OCI-LY3 (cell line): ENCODE measurements around the gene BCL11B.

Experiments used
- EZH2phosphoT487 ChIP-seq: fragments of 200-600 bp; shearing (Covaris generic); IDR thresholded peaks from 2 replicates; pipeline ENCODE4 v1.6.1; 2018; ENCODE audit warnings: antibody characterized with exemption, mixed run types, low read depth
- TF ChIP-seq, protein P1 (sequence below): fragments of 200-600, 300-600 bp; sonication (generic); IDR thresholded peaks from 2 replicates; pipeline ENCODE4 v1.5.1; 2014; ENCODE audit warnings: antibody characterized with exemption, low read length, low read depth

DNA sequence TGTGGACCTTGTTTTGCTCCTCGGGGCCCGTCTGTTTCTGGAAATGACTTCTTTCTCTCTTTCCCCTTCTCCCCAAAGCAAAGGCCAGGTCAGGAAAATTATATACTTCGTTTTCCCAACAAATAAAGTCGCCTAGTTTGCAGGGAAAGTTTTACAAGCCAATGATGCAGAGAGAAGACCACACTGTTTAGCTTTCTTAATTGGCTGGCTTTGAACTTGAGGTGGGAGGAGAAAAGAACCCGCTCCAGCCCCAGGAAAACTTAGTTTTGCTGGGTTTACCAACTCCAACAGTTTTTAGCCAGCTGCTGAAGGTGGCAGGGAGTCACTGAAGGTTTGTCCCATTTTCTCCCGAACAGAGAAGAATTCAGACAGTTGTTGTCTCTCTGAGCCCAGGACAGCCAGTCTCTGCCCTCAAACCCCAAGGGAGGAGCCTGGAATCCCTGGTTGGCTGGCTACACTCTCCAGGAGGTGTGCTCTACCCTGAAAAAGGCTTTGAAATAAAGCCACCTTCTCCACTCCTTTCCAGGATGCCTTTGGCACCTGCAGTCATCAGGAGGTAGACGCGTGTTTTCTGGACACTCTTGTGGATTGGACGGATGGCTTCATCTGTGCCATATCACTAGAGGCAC is 24.8 kb downstream of the BCL11B start:
- TF ChIP-seq, protein P1, sequence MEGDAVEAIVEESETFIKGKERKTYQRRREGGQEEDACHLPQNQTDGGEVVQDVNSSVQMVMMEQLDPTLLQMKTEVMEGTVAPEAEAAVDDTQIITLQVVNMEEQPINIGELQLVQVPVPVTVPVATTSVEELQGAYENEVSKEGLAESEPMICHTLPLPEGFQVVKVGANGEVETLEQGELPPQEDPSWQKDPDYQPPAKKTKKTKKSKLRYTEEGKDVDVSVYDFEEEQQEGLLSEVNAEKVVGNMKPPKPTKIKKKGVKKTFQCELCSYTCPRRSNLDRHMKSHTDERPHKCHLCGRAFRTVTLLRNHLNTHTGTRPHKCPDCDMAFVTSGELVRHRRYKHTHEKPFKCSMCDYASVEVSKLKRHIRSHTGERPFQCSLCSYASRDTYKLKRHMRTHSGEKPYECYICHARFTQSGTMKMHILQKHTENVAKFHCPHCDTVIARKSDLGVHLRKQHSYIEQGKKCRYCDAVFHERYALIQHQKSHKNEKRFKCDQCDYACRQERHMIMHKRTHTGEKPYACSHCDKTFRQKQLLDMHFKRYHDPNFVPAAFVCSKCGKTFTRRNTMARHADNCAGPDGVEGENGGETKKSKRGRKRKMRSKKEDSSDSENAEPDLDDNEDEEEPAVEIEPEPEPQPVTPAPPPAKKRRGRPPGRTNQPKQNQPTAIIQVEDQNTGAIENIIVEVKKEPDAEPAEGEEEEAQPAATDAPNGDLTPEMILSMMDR, result no peak
- TF ChIP-seq EZH2phosphoT487, result no peak
